Amniotic stem cell (primary cell): ENCODE data around the gene COL20A1.
A peak's percentile ranks its signal among the peaks of the same experiment; 100 is the strongest.

Experiments used
- DNase-seq: peaks from one replicate; lab custom pipeline; 2025; lab: John Stamatoyannopoulos, UW

The COL20A1 gene

DNA sequence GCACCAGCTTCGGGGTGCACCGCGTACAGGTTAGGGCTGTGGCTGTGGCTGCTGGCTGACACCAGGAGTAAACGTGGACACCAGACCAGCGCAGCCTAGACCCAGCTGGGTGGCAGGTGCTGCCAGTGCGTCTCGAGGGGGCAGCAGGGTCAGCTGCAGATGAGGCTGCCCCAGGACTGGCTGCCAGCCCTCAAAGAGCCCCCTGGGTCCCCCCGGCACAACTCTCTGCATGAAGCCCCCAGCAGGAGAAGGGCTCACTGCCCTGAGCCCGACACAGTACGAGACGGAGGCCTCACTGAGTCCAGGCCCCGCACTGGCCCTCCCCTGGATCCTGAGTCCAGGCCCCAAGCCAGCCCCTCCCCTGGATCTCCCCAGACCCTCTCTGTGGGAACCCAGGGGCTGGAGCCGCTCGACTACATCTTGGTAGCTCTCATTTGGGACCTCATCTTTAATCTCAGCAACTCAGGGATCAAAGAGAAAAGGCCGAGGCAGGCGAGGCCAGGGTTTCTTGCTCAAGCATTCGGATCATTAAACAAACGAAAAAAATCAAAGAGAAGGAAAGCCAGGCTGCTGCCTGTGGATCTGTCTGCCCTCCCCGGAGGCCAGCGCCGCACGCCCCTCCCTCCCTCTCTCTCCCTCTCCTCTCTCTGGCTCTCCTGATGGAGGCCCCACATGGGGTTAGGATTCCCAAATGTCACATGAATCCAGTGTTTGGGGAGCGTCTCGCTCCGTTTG, 31.8 kb upstream of the COL20A1 start:
- no peak for DNase-seq

DNA sequence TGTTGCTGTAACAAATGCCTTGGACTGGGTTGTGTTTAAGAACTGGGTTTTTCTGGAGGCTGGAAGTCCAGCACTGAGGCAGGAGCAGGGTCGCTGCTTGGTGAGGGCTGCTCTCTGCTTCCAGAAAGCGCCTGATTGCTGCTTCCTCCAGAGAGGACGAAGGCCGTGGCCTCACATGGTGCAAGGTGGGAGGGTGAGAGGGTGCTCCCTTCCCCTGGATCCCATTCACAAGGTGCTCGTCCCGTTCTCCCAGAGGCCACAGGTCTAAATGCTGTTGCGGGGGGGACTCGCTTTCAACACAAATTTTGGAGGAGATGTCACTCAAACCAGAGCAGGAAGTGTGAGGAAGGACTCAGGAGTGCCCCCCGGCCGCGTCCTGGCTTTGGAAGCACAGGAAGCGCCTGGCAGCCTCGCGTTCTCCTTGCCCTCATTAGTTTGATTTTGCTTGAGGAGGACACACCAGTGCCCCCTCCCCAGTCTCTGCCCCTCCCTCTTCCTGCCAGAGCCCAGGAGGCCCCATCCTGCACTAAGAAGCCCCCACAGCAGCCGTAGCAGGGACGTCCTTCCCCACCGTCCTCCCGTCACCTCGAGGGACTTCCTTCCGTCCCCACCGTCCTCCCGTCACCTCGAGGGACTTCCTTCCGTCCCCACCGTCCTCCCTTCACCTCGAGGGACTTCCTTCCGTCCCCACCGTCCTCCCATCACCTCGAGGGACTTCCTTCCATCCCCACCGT, 31.0 kb upstream of the COL20A1 start:
- no peak for DNase-seq

DNA sequence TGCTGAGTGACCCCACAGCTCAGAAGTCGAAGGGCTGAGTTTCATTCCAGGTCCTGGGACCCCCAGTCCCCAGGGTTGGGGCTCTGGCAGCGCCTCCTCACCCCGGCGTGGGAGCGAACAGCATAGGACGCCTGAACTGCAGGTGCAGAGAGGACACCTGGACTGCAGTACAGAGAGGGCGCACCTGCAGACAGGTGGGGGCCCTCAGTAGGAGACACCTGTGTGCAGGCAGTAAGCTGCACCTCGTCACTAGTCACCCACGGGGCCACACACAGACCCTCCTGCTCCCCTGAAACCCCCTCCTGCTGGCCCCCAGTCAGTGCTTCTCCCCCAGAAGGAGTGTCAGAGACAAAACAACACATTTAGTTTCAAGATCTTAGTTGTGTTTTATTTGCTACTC, 30.1 kb upstream of the COL20A1 start:
- DNase-seq = no peak

DNA sequence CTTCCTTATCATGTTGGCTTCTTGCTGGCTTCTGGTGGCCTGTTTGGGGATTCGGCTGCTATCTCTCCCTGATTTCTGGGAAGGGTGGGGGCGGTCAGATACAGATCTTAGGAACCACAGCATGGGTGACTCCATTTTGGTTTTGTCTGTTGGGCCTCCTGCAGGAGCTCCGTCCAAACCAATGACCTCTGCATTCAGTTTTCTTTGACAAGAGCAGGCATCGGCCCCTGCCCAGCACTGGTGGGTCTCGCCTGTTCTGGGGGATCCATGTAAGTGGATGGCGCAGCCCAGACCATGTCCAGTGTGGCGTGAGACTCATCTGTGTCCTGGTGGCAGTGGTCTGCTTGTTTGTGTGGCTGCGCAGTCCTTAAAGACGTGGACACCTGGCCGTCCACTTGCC, 29.0 kb upstream of the COL20A1 start:
- no peak for DNase-seq

DNA sequence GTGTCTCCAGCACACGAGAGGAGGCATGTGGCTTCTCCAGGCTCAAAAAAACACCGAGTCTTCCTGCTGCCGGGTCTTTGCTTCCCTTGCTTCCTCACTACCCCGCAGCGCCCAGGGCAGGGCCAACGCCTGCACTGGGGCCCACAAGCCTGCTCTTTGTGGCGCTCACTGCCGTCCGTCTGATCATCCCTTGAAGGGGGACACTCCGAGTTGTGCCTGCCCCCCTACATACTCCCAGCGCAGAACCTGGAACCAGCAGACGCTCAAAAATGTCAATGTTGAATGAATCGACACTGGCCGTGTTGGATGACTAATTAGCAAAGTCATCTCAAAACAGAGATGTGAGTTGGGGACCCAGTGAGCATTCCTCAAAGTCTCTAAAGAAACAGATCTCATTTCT, 28.5 kb upstream of the COL20A1 start:
- no peak for DNase-seq

DNA sequence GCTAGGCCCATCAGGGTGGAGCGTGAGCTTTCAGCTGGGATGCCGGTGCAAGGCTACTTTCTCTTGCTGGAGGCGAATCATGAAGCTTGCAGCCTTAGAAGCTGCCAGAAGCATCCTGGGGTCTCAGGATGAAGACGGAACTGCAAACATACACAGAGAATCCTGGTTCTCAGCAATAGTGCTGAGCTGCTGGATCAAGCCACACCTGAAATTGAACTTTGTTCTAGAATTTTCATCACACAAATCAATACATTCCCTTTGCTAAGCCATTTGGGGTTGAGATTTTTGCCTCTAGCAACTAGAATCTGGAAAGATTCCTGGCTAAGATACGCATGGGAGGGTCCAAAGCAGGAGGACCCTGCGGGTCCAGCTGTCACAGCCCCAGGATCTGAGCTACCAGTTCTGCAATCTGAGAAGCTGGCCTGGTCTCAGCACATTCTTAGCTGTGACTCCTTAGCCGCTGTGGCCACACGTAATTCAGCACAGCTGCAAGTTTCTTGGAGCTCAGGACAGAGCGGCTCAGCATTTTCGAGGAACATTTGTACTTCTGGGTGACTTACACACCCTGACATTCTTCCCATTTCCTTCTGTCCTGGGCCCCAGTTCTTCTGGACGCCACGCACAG, 27.0 kb upstream of the COL20A1 start:
- no peak for DNase-seq

DNA sequence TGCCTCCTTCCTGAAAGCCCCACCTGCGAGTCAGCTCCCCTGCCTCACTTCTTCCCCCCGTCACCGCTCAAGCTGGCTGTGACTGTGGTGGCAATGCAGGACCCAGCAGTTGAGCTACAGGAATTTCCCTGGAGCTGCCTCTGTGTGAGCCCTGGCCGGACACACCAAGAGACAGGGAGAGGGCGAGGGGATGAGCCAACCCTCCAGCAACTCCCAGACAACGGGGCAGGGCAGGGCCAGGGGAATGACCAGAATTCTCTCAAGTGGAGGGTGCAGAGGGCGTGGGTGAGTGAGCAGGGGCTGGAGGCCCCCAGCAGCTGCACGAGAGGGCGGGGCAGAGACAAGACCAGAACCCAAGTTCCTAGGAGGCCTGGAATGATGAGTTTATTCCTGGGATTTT, 25.3 kb upstream of the COL20A1 start:
- no peak for DNase-seq

DNA sequence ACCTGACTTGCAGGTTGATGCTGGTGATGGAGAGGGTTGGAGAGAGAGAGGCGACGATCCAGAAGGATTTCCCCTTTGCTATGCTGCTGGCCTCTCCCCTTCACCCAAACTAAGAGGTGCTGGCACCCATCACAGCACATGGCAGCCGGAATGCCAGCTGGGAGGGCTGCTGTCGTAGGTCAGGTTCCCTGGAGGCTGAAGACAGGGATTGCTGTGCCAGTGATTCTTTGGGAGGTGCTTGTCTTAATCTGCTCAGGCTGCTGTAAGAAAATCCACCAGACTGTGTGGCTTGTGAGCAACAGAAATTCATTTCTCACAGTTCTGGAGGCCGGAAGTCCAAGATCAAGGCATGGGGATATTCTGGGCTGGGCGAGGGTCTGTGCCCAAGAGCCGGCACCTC, 24.7 kb upstream of the COL20A1 start:
- DNase-seq = no peak

DNA sequence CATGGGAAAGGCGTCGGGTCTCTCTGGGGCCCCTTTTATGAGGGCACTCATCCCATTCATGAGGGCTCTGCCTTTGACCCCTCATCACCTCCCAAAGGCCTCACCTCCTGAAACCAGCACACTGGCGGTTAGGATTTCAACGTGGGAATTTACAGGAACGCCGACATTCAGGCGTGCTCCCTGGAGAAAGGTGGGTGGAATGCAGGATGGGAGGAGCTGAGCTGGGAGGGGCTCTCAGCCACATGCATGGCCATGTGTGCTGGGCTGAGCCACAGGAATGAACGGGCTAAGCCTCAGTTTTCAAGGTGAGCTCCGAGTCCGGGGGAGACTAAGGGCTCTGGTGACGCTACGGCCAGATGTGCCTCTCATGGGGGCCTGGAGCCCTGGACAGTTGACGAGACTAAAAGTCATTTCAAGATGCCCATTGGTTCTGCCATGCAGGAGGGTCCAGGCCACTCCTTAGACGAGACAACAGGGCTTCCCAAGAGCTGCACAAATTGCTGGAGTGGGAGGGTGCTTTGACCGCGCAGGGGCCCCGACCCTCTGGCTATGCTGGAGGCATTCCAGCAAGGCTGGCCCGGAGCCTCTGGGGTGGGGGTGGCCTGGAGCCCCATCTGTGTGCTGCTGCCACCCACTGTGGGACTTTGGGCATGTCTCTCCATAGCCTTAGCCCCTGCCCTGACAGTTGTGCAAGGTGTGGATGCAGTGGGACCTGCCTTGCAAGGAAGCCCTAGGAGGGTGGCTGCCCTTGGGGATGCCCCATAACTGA, 24.1 kb upstream of the COL20A1 start:
- no peak for DNase-seq

DNA sequence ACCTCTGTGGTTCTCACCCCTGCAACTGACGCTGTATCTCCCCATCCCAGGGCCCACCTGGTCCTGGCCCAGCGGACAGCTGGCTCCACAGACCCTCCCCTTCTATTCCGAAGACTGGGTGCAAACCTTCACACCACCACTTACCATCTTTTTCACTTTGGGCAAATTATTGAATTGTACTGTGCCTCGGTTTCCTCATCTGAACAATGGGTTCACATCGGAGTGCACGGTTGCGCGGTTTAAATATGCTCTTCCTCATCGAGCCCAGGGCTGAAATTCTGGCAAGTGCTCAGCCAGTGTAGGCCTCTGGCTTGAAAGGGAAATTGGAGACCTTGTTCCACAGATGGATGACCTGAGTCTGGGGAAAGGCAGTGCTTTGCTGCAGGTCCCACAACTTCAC, 23.3 kb upstream of the COL20A1 start:
- DNase-seq = no peak

DNA sequence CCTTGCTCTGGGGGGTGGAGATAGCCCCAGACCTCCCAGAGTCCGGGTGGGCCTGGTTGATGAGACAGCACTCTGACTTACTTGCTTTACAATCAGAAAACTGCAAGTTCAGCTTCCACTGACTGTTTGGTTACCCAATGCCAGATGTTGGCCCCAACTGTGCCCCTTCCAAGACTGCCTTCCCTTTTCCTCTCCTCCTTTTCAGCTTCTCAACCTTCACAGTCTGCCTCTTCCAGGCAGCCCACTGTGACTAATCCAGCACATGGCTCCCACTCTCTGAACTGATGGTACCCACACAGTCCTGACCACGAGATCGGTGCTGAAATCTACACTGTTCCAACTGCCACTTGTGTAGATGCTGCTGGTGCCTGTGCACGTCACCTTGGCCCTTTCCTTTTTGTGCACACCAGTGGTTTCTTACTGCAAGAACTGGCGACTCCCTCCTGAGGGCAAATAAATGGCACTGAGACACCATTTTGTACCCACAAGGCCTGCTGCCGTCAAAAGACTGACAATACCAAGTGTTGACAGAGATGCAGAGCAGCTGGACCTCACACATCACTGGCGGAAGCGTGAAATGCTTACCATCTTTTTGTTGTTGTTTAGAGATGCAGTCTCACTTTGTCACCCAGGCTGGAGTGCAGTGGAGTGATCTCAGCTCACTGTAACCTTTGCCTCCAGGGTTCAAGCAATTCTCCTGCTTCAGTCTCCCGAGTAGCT, 22.2 kb upstream of the COL20A1 start:
- DNase-seq = no peak

DNA sequence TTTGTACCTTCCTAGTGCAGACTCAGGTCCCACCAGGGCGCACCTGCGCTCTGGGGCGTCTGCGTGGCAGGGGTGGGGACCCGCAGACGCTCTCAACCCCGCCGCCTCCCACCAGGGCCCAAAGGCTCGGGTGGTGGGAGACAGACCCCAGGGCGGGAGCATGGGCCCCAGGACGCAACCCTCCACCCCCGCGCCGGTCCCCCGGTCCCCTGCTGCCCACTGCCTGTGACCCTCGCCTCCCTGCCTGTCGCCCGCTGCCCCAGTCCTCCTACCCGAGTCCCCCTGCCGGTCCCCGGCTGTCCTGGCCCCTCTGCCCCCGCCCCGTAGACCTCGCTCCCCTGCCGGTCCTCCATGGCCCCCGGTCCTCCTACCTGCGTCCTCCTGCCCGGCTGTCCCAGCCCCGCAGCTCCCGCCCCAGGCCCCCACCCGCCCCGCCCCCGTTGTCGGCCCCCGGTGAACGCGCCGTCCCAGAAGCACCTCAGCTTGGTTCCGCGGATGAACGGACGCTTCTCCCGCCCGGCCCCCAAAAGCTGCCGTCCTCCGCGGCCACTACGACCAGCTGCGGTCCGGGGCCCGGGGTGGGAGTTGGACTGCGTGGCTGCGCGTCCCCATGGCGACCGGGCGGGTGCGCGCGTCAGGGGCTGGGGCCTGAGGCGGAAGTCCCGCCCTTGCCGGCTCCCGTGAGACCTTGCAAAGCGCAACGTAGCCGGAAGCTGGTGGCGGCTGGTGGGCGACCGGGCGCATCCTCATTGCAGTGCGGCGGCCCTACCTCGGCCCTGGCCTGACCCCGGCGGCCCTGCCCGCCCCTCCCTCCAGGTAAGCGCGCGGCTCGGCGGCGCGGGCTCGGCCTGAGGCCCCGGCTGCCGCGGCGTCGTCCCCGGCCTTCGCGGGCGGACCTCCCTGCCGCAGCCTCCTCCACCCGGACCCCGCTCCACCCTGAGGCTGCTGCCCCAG, 20.6 kb upstream of the COL20A1 start, which contains the start of gene ARFGAP1:
Gene ARFGAP1, plus strand, starts transcription at position 709 of the 954 bp plus-strand sequence. CDS start 2,768 bp downstream, outside the sequence.
- DNase-seq = peak; percentile 89

DNA sequence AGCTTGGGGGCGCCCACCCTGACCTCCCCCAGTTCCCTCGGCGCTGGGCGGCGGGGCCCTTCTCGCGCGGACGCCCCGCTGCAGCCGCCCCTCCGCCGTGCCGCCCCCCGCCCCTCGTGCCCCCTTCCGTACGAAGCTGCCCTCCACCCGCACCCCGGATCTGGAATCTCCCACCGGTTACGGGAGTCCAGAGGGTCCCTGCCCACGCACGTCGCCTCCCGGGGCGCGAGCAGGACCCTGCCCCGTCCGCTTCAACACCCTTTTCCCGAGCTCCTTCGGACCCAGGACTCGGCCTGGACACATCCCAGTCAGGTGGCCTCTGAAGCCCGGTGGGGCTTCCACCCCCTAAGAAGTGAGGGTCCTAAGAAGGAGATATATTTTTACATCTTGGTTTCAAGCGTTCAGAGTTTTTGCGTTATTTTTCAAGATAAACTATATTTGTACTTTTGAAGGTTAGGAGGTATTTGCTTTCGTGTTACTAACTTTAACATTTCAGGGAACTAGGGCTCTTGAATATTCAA, 19.9 kb upstream of the COL20A1 start:
- no peak for DNase-seq

DNA sequence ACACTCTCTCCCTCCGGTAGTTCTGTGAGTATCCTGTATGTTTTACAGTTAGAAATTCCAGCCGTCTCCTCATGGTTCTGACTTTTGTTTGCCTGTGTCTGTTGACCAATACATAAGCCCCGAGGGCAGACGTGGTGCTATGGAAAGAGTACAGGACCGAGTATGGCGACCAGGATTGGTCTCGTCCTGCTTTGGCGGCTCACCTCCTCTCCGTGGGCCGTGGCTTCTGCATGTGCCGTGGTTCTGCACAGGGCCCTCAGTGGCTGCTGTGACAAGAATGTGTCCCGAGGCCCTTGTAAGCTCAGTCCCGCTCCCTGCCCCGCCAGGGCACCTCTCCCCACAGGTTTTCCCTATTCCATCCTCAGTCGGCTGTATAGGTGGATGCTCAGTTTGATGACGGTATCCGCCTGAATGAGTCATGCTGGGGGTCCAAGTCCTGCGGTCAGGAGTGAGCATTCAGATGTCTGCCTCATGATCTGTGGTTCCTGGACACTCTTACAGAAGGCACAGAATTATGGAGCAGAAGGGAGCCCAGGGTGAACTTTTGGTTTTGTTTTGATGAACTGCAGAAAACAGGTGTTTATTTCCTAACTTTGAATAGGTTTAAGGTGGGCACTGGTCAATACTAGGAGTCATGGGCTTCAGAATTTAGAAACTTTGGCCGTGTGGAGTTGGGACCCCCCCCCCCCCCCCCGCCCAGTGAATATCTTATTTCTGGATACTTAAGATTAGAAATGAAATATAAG, 19.2 kb upstream of the COL20A1 start:
- DNase-seq = peak; percentile 25

DNA sequence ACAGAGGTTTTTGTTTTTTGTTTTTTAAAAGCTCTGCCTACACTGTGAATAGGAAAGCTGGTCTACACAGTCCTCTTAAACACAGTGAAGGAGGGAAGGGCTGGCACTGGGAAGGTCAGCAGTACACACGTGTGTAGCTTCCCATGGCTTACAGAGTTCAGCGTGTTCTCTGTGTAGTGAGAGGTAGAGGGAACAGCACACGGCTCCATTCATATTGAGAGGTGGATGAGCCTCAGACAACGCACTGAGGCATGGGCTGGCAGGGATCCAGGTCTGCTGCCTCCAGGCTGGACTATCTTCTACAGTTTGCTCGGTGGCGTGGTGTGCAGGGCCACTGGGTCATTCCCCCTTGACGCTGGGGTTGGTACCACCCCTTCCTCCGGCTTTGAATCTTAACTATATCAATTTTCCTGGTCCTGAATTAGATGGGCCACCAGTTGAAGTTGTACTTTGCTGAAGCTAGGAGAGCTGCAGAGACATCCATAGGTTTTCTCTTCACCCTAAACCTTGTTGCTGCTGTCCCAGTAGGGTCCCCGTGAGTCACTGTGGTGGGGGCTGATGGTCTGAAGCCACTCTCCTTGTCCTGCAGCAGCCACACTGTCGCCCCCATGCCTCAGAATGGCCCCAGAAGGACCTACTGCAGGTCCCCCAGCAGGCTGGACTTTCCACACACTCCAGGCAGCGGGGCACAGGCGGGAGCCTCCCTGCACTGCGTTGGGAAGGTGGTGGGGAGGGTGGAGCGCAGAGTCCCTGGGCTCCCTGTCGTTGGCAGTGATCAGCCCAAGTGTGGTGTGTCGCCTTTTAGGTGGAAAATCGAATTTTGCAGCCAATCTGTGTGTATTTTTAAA, 18.4 kb upstream of the COL20A1 start:
- no peak for DNase-seq

DNA sequence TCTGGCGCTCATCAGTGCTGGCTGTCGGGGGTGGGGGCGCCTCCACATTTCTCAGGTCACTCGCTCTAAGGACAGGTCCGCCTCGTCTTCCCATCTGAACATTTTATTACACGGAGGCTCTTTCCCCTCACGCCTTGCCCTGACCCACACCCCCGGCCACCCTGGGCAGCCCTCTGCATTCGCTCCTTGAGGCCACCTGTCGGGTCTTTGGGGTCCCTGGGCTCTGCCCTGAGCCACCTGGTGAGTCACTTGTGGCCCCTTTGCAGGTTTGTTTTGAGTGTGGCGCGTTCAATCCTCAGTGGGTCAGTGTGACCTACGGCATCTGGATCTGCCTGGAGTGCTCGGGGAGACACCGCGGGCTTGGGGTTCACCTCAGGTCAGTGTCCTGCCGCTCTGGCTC, 17.2 kb upstream of the COL20A1 start:
- DNase-seq = no peak

DNA sequence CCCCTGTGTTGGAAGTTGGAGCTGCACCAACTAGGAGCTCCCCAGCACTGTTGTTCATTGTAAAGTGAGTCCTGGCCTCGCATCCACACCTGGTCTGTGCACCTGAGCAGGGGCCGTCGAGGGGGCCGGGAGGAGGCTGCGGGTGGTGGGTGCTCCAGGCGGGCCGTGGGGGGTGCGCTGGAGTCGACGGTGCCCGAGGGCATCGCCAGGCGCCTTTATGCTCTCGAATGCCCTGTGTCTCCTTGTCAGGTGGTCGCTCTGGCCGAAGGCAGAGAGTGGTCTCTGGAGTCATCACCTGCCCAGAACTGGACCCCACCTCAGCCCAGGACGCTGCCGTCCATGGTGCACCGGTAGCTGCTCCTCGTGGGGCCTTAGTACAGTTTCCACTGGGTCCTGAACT, 16.0 kb upstream of the COL20A1 start:
- DNase-seq = no peak

DNA sequence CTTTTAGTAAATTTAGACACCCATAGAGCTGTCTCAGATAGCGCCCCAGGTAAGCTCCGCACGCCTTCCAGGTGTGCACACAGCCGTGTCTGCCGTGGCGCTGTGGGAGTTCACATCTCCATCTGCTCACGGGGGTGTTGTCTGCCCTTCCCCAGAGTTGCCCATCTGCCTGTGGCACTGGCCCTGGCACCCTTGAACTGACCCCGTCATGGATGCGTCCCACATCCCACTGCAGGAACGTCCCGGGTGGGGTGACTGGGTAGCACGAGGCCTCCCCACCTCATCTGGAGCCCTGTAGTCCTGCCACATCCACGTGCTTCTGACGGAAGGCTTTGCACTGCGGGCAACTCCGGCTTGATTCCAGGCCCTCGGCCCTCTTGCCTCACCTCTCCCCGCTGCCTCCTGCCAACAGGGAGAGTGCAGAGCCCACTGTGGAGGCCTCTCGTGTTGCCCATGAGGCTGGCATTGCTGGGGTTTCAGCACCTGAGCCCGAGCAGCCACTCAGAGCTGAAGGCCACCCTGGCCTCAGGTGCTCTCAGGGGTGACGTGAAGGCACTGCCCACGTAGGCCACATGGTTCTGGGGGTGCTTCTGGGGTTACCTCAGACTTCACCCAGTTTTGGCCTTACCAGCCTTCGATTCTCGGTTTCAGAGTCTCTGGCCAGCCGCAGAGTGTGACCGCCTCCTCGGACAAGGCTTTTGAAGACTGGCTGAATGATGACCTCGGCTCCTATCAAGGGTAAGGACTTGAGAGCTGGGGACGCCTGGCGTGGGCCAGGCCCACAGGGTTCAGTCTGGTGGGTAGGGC, 15.3 kb upstream of the COL20A1 start:
- DNase-seq = no peak
